ENCODE data around the gene KRTAP10-8. TPM values are rescaled to one million over a fixed set of nuclear protein-coding genes. Genes with fewer than 3 reads are reported as not detected.

Gene KRTAP10-8
- polyA plus RNA-seq, 1 donor from 2014 or later: not detected

GRCh38 chr21:44650265-44650972 is 38.5 kb downstream of the KRTAP10-8 start:
- Histone ChIP-seq H2AFZ (ENCODE audit: low read depth, low read length) (no peak overlapping the region), H3K9ac (ENCODE audit: low read length) (no peak overlapping the region), H3K9me3 (ENCODE audit: low read length) (no peaks in the 10 kb centered on the region), H3K79me2 (replicated peaks; ENCODE audit: insufficient read depth, low read length) (no peaks in the 10 kb centered on the region), H3K36me3 (ENCODE audit: insufficient read depth, low read length) (no peaks in the 10 kb centered on the region), H3K4me2 (ENCODE audit: low read length) (no peak overlapping the region), H4K20me1 (ENCODE audit: insufficient read depth) (no peaks in the 10 kb centered on the region), H3K9me2 (ENCODE audit: insufficient read depth, low read length) (no peaks in the 10 kb centered on the region), H3K27ac (ENCODE audit: low read length) (no peak overlapping the region), H3F3A (ENCODE audit: insufficient read depth, low read length, poor library complexity, severe bottlenecking) (no peaks in the 10 kb centered on the region), H3K27me3 (ENCODE audit: insufficient read depth, low read depth, low read length) (no peaks in the 10 kb centered on the region), H3K4me3 (ENCODE audit: low read length) (no peak overlapping the region)
- TF ChIP-seq POLR2AphosphoS5 (IDR thresholded peaks at IDR 0.05) (no peak), EZH2 (IDR thresholded peaks at IDR 0.05; ENCODE audit: borderline replicate concordance, insufficient read depth, low read length, poor library complexity, severe bottlenecking) (no peak), EP300 (conservative IDR thresholded peaks at IDR 0.05; ENCODE audit: poor library complexity, severe bottlenecking) (no peak), RAD21 (conservative IDR thresholded peaks at IDR 0.05) (no peak), MXI1 (conservative IDR thresholded peaks at IDR 0.05; ENCODE audit: poor library complexity, severe bottlenecking) (no peak), TAF1 (IDR thresholded peaks at IDR 0.05; ENCODE audit: low read depth) (no peak), CTCF (IDR thresholded peaks at IDR 0.05; ENCODE audit: poor library complexity, severe bottlenecking) (no peak), SMC3 (conservative IDR thresholded peaks at IDR 0.05; ENCODE audit: poor library complexity) (no peak)
- TF ChIP-seq, protein P1, sequence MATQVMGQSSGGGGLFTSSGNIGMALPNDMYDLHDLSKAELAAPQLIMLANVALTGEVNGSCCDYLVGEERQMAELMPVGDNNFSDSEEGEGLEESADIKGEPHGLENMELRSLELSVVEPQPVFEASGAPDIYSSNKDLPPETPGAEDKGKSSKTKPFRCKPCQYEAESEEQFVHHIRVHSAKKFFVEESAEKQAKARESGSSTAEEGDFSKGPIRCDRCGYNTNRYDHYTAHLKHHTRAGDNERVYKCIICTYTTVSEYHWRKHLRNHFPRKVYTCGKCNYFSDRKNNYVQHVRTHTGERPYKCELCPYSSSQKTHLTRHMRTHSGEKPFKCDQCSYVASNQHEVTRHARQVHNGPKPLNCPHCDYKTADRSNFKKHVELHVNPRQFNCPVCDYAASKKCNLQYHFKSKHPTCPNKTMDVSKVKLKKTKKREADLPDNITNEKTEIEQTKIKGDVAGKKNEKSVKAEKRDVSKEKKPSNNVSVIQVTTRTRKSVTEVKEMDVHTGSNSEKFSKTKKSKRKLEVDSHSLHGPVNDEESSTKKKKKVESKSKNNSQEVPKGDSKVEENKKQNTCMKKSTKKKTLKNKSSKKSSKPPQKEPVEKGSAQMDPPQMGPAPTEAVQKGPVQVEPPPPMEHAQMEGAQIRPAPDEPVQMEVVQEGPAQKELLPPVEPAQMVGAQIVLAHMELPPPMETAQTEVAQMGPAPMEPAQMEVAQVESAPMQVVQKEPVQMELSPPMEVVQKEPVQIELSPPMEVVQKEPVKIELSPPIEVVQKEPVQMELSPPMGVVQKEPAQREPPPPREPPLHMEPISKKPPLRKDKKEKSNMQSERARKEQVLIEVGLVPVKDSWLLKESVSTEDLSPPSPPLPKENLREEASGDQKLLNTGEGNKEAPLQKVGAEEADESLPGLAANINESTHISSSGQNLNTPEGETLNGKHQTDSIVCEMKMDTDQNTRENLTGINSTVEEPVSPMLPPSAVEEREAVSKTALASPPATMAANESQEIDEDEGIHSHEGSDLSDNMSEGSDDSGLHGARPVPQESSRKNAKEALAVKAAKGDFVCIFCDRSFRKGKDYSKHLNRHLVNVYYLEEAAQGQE (IDR thresholded peaks at IDR 0.05; ENCODE audit: borderline replicate concordance): no peak

GRCh38 chr21:44650973-44651675 is 39.2 kb downstream of the KRTAP10-8 start:
- Histone ChIP-seq H3K9me2 (ENCODE audit: insufficient read depth, low read length) (no peaks in the 10 kb centered on the region), H2AFZ (ENCODE audit: low read depth, low read length) (no peak overlapping the region), H4K20me1 (ENCODE audit: insufficient read depth) (no peaks in the 10 kb centered on the region), H3K9me3 (ENCODE audit: low read length) (no peaks in the 10 kb centered on the region), H3F3A (ENCODE audit: insufficient read depth, low read length, poor library complexity, severe bottlenecking) (no peaks in the 10 kb centered on the region), H3K36me3 (ENCODE audit: insufficient read depth, low read length) (no peaks in the 10 kb centered on the region), H3K9ac (ENCODE audit: low read length) (no peak overlapping the region), H3K79me2 (replicated peaks; ENCODE audit: insufficient read depth, low read length) (no peaks in the 10 kb centered on the region), H3K4me3 (ENCODE audit: low read length) (no peak overlapping the region), H3K27me3 (ENCODE audit: insufficient read depth, low read depth, low read length) (no peaks in the 10 kb centered on the region), H3K27ac (ENCODE audit: low read length) (no peak overlapping the region), H3K4me2 (ENCODE audit: low read length) (no peak overlapping the region)
- TF ChIP-seq SMC3 (conservative IDR thresholded peaks at IDR 0.05; ENCODE audit: poor library complexity) (no peak), TAF1 (IDR thresholded peaks at IDR 0.05; ENCODE audit: low read depth) (no peak), MXI1 (conservative IDR thresholded peaks at IDR 0.05; ENCODE audit: poor library complexity, severe bottlenecking) (no peak), EZH2 (IDR thresholded peaks at IDR 0.05; ENCODE audit: borderline replicate concordance, insufficient read depth, low read length, poor library complexity, severe bottlenecking) (no peak), POLR2AphosphoS5 (IDR thresholded peaks at IDR 0.05) (no peak)
